ENCODE data around the gene SLX9.
"Not testable (repeated sequence)": the region's sequence is repeated elsewhere in the genome, so short reads cannot be mapped to it uniquely, and the experiment has no call there.

Gene SLX9

DNA sequence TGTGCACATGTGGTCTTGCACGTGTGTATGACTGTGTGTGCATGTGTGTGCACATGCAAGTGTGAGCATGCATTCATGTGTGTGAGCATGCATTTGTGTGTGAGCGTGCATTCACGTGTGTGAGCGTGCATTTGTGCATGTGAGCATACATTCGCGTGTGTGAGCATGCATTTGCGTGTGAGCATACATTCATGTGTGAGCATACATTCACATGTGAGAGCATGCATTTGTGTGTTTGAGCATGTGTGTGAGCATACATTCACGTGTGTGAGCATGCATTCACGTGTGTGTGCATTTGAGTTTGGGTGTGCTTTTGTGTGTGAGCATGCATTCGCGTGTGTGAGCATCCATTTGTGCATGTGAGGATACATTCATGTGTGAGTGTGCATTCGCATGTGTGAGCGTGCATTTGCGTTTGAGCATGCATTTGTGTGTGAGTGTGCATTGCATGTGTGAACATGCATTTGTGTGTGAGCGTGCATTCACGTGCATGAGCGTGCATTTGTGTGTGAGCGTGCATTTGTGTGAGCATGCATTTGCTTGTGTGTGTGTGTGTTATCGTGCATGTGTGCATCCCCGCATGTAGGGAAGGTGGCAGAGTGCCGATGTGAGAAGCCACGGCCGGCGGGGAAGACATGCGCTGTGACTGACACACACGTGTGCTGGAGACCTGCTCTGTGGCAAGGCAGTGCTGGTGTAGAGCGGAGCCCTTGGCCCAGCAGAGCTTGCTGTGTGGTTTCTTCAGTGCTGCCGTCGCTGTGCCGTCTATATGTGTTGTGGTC lies 37.4 kb upstream of the SLX9 start:
- DNase-seq: no peak

DNA sequence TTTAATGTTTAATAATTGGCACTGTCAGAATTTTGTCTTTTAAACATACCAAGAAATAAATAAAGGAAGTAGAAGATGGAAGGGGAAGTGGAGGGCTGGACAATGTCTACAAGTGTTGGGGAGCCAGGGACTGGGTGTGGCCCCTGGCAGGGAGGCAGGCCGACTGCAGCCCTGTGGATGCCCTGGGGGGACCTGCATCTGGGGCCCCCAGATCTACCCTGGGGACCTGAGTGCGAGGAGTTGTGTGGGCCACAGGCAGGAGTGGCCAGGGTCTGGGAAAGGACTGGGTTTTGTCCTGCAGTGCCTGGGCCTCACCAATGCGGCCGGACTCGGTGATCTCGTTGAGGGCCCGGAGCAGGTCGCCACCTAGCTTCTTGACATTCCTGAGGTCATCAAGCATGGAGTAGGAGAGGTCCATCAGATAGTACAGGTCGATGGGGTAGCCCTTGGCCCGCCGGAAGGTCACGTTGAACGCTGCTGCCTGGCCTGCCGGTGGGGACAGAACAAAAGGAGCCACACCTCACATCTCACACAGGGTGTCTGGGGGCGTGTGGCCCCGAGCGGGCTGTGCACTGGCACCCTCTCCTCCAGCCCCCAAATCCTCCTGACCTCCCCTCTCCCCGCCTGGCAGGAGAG lies 36.7 kb upstream of the SLX9 start:
- no peak for DNase-seq

DNA sequence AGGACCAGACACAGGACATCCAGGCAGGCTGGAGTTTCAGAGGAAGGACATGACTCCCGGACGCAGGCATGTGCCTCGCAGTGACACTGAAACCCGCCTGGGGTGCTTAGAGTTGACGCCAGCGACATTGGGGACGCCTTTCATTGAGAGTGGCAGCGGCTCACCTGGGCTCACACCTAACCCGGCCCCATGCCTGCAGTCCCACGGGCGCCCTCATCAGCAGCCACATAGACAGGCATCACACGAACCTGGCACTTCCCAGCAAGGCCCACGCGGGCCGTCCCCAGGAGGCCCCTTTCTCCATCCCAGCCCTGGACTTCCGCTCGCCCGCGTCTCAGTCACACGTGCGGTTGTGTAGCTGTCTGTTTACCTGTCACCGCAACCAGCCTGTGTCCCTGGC lies 36.1 kb upstream of the SLX9 start:
- DNase-seq: no peak

DNA sequence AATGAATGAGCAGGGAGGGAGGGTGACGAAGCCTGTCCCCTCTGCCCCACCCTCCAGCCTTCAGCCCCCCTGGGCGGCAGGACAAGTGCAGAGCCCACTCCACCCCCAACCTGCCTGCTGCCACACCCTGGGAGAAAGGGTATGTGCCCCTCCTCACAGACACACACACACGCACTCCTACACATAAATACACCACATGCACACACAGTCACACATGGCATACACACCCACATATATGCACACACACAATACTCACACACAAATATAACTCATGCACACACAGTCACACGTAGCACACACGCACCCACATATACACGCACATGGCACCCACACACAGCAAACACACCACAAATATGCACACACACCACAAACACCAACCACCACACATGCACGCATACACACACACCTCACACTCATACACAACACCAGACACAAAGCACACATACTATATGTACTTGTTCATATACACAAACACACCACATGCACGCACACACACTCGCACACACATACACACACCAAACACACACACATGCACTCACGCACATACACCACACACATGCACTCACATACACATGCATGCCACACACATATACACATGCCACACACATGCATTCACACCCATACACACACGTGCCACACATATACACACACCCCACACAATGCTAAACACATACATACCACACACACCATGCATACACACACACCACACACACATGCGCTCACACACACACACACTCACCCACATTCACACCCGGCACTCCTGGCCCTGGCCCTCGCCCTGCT lies 35.5 kb upstream of the SLX9 start:
- DNase-seq: no peak

DNA sequence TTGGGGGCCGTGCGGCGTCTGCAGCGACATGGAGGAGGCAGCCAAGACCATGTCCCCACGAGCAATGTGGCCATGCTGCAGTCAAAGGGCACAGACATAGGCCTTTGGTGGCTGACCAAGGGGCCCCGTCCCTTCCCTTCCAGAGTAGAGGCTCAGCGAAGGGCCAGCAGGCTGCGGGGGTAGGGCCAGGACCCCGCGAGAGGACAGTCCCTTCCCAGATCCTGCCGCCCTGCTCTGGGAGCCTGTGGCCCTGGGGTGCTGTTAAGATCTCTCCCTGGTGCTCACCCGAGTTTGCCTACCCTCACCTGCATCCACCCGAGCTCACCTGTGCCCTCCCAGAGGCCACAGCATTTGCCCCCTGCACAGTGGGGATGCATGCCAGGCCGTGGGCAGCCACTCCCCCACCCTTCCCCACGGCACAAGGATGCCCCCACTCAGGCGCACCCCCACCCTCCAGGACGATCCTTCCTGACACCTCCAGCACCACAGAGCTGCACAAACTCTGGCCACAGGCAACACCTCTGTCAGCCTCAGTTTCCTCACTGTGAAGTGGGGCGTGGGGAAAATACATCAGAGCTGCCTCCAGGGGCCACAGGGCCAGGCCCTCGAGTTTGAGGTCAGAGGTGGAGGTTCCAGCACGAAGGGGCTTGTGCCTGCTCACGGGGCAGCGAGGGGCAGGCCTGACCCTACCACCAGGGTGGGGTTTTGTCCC lies 34.7 kb upstream of the SLX9 start:
- no peak for DNase-seq

DNA sequence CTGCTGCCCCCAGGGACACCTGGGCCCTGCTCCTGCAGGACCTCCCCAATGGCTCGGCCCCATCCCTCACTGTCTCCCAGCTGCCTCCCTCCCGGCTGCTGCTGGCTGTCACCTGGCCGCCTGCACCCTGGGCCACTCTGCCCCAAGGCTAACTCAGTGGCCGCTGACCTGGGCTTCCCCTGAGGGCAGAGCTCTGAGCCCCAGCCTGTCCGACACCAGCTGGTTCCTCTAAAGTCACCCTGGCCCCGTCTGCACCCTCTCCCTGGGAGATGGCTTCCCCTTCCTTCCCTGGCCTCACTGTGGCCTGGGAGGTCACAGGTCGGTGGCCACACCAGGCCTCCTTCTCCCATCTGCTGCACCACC lies 34.1 kb upstream of the SLX9 start:
- DNase-seq: no peak

DNA sequence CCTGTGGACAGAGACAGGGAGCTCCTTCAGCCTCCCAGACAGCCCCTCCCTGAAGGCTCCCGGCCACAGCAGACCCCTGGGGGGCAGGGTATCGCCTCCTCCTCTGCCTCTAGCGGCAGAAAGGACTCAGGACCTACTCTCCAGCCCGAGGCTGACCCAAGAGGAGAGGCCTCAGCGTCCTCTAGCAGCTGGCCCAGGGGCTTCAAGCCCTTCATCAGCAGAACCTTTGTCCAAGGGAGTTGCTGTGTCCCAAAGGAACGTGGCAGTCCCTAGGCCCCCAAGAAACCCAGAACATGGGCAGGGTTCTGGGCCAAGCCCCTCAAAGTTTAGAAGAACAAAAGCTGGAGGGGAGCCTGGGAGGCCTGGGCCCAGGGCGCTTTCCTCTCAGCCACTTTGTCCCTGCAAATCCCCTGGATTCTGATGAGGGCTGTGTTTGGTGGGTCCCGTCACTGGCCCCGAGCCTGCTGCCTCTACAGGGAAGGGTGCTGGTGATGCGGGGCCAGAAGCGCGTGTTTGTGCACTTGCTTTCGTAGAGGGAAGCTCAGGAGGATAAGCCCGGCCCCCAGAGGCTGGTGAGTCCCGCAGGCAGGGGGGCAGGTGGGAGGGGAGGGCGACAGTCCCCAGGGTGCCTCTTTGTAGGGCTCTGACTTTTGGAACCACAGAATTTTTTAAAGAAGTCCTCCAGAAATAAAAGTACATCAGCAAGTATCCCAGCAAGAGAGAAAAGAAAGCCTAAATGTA lies 32.4 kb upstream of the SLX9 start:
- no peak for DNase-seq

DNA sequence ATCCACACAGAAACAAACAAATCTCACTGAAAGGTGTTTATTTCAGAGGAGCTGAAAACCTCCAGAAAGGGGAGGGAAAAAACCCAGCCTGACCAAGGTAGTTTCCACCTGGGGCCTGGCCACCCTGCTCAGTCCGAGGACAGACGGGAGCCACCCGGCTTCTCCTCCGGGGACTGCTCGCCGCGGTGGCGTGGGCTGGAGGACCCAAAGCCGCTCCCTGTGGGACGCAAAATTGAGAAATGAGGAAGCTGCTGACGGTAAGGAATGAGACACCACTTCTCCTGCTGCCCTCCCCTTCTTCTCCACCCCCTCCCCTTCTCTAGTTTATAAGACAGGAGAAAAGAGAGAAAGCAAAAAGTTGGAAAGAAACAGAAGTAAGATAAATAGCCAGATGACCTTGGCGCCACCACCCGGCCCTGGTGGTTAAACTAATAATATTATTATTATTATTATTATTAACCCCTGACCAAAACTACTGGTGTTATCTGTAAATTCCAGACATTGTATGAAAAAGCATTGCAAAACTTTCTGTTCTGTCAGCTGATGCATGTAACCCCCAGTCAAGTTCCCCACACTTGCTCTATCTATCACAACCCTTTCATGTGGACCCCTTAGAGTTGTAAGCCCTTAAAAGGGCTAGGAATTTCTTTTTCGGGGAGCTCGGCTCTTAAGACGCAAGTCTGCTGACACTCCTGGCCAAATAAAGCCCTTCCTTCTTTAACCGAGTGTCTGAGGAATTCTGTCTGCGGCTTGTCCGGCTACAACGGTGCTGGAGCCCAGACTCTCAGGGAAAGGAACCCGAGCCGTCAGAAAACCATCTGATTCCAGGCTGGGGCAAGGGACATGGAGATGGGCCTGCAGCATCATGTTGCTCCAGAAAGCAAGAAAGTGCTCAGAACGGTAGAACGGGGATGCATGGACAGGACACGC lies 31.6 kb upstream of the SLX9 start:
- no peak for DNase-seq

DNA sequence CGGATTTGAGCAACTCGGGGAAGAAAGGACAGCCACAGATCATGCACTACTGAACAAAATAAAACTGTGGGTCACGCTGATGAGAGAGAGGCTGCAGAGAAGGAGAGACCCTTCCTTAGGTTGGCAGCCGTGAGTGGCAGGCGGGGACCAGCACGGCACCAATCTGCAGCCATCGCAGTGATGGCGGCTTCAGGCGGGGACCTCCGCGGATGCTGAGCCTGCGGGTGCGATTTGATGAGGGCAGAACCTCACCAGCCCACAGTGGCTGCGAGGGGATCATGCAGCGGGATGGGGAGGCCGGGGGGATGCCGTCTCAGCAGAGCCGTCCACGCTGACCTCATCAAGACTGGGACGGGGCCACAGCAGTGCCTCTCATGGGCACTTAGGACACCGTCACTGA lies 30.9 kb upstream of the SLX9 start:
- no peak for DNase-seq

DNA sequence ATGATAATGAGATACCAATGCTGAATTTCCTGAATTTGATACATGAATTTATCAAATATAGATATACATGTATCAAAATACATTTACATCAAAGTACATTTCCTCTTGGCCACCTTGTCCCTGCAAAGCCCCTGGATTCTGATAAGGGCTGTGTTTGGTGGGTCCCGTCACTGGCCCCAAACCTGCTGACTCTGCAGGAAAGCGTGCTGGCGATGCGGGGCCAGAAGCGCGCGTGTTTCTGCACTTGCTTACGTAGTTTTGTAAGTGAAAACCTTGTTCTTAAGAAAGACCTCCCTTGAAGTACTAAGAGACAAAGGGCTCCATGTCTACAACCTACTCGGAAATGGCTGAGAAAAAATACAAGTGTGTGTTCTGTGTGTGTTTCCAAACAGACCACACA lies 30.1 kb upstream of the SLX9 start:
- DNase-seq: no peak

DNA sequence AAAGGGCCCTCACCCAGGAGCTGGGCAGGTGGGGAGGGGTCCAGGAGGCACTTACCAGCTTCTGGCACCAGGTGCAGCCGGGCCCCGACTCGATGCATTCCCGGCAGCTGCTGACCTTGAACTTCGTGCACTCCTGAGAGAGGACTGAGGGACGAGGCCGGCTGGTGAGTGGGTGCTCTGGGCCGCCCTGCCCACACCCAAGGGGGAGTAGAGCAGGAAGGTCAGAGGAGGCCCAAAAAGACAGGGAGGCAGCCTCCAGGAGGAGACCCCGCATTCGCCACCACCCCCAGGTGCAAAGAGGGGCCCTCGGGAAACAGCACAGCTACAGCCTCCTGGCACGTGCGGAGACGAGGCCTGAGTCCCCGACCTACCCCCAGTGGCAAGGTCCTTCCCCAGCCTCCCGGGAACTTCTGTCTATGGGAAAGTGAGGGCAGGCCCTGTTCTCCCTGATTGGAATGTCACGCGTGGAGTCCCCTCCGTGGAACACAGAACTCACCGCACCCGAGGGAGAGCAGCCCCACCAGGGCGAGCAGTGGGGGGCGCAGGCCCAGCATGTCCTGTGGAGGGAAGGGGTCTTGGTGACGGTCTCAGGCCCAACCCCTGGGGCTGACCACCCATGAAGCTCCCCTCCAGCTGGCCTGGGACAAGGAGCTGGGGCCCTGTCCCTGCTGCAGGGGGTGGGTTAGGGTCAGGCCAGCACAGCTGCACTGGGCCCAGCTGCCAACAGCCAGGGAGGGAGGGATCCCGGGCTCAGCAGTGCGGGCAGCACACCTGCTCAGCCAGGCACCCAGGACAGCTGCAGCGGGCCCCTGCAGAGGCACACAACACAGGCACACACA lies 29.4 kb upstream of the SLX9 start:
- DNase-seq: no peak

DNA sequence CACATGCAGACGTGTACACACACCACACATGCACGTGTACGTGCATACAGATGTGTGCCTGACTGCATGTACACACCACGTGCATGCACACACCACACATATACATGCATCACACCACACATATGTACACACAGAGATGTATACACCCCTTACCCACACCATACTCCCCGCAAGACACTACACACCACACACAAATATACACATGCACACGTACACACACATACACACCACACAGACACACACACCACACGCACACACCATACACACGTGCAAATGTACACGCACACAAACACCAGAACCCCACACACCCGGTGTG lies 28.8 kb upstream of the SLX9 start:
- DNase-seq: no peak

DNA sequence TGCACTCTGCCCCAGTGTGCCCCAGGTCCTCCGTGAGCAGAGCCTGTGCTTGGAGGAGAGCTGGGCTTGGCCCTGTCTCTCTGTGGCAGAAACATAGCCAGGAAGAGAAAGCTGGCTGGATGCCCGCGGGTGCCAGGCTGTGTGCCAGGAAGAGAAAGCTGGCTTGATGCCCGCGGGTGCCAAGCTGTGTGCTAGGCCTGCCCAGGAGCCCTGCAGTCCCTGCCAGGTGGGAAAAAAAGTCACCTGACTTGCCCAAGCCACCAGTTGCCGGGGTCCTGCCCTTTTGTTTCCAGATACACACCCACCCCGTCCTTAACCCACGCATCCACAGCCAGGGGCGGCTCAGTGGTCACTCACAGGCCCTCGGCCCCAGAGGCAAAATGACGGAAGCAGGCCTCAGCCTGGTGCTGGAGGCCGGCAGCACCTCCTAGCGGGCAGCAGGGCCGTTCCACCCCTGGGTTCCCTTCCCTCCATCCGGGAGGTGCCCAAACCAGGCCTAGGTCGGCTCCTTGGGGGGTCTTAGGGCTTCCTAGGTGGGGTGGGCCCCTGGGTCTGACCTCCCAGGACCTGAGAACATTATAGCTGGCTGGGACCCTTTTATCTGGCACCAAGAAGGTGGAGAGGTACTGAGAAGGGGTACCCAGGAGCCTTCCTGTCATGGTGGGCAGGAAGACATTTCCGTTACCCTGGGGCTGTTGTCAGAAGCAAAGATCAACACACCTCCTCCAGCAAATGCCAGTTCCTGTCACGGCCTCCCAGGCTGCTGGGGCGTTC lies 28.3 kb upstream of the SLX9 start:
- peak; percentile 56 for DNase-seq

DNA sequence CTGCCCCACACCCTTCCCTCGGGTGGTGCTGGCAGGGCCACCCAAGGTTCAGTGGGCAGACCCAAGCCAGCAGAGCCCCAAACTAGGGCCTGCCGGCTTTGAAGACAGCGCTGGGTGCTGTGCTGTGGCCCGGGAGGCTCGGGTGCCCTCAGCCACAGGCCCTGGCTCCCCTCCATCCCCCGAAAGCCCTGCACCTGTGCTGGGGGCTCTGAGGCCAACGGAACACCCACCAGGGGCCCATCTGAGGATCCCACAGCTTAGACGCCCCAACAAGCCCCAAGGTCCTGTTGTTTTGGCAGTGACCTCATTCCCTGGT lies 27.7 kb upstream of the SLX9 start:
- DNase-seq: no peak

DNA sequence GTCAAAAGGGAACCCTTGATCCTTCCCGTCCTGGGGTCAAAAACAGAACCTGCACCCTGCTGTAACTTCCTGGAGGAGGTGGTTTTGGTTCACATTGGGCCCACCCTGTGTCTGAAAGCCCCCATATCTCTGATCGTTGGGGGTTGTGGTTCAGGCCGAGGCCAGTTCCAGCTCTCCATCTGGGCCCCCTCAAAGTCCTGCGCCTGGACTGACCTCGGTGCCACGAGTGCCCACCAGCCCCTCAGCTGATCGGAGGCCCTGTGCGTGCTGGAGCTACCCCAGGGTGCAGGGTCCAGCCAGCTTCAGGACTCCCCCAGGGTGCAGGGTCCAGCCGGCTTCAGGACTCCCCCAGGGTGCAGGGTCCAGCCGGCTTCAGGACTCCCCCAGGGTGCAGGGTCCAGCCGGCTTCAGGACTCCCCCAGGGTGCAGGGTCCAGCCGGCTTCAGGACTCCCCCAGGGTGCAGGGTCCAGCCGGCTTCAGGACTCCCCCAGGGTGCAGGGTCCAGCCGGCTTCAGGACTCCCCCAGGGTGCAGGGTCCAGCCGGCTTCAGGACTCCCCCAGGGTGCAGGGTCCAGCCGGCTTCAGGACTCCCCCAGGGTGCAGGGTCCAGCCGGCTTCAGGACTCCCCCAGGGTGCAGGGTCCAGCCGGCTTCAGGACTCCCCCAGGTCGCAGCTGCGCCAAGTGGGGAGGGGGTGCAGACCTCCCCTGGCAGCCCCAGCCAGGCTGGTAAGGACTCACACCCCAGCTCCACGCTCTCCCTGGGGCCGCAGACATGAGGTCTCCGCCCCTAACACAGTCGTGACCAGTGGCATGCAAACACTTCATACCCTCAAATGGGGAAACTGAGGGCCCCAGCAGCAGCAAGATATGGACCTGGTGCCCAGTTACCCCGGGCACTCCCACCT lies 27.1 kb upstream of the SLX9 start:
- DNase-seq: not testable (repeated sequence)

DNA sequence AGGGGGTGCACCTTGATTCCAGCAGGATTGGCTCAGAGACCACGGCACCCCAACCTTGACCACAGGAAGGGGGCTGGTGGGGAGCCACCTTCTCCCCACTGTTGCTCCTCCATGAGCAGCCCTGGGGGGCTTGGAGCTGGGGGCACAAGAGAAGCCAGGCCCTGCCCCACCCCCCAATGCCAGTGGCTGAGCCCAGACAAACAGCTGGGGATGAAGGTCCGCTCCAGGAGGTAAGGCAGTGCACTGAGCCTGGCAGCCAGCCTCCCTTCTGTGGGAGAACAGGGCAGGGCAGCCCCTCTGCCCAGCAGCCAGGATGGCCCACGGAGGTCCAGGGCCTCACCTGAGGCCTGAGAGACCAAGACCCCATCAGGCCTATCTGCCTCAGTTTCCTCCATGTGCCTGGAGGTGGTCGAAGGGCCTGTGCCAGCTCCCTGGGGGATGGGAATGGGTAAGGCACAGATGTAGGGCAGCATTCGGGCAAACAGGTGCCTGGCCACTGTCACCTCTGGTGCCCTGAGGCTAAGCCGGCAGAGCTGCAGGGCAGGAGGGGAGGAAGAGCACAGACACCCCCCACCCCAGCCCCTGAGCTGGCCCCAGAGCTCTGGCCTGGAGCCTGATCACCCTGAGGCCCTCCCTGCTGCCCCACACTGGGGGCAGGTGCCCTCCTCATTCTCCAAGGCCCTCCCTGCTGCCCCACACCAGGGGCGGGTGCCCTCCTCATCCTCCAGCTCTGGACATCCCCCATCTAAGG lies 26.2 kb upstream of the SLX9 start:
- DNase-seq: no peak

DNA sequence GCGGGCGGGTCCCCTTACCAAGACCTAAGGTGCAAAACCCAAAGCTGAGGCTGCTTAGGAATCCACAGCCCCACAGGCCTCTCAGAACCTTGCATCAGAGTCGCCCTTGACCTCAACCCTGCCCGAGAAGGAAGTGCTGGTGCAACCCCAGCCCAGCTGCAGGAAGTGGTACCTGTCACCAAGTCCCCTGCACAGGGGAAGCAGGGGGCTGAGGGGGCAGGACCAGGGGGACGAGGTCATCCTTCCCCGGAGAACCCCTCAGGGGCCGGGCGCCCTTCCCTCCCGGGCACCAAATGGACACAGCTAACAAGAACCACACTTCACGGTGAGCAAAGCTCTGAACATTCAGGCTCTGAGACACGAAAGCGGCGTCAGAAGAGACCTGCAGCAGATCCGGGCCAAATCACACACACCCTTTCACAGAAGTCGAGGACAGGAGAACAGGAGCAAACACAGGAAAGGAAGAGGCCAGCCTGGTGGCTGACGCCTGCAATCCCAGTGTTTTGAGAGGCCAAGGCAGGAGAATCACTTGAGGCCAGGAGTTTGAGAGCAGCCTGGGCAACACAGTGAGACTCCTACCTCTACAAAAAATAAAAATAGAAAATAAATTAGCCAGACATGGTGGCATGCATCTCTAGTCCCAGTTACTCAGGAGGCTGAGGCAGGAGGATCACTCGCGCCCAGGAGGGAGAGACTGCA lies 25.5 kb upstream of the SLX9 start:
- DNase-seq: peak; percentile 55

DNA sequence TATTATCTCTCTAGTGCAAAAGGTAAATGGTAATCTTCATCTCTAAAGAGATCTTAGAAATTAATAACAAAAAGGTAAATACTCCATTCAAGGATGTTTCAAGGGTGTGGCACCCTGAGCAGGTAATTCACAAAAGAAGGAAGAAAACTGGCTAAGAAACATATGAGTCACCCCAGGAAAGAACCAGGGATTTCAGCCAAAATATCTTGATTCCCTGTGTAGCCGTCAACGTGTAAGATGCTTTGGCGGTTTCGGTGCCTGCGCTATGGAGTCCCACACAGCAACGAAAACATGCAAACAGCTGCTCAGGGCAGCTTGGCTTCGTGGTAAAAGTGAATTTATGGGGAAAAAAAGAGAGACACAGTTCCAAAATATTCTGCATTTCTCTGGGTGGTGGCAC lies 22.9 kb upstream of the SLX9 start:
- no peak for DNase-seq
